Subcutaneous adipose tissue (tissue), 4 donors: ENCODE data around the gene EMD. TPM values are rescaled to one million over a fixed set of nuclear protein-coding genes. Genes with fewer than 3 reads are reported as not detected.

Source experiments
- total RNA-seq, 4 donors: library from RNA; depleted of rRNA; stranded (reverse); fragments of >200 nt; gene quantifications; one replicate each; pipeline ENCODE4 v1.1.0, GENCODE V29; 2016
- TF ChIP-seq, protein P1 (sequence below): fragments of 450-650 bp; IDR thresholded peaks from one replicate; pipeline ENCODE4 v1.5.1; 2016; ENCODE audit warnings: low read depth, mild to moderate bottlenecking, control low read depth, antibody characterized with exemption, moderate library complexity

The EMD gene
- total RNA-seq, 4 donors from 2014 or later: 27.6 to 37.9 (median 30.2) TPM

DNA sequence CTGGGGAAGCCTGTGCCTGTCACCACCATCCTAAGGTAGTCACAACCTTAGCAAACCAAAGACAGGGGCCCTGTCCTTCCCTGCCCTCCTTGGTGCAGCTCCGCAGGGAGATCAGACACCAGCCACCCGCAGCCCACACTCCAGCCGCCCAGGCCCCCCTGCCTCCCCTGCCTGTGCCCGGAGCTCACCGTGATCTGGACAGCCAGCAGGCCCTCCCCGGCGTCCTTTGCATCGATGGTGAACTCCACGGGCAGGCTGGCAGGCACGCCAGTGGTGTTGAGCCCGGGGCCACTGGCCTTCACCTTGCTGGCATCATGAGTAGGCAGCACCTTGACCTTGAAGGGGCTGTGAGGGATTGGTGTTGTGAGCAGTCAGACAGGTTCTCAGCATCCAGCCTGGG is 21.1 kb upstream of the EMD start:
- TF ChIP-seq, protein P1, sequence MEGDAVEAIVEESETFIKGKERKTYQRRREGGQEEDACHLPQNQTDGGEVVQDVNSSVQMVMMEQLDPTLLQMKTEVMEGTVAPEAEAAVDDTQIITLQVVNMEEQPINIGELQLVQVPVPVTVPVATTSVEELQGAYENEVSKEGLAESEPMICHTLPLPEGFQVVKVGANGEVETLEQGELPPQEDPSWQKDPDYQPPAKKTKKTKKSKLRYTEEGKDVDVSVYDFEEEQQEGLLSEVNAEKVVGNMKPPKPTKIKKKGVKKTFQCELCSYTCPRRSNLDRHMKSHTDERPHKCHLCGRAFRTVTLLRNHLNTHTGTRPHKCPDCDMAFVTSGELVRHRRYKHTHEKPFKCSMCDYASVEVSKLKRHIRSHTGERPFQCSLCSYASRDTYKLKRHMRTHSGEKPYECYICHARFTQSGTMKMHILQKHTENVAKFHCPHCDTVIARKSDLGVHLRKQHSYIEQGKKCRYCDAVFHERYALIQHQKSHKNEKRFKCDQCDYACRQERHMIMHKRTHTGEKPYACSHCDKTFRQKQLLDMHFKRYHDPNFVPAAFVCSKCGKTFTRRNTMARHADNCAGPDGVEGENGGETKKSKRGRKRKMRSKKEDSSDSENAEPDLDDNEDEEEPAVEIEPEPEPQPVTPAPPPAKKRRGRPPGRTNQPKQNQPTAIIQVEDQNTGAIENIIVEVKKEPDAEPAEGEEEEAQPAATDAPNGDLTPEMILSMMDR: no peak

- TF ChIP-seq, protein P1: no peak
Observed at GRCh38 chrX:154358829-154359228, 20.3 kb upstream of the EMD start.

GRCh38 chrX:154359362-154360154 is 19.5 kb upstream of the EMD start:
- TF ChIP-seq, protein P1: no peak

GRCh38 chrX:154360155-154360713 is 18.9 kb upstream of the EMD start:
- TF ChIP-seq, protein P1: no peak

GRCh38 chrX:154362085-154362742 is 16.9 kb upstream of the EMD start:
- TF ChIP-seq, protein P1: no peak

DNA sequence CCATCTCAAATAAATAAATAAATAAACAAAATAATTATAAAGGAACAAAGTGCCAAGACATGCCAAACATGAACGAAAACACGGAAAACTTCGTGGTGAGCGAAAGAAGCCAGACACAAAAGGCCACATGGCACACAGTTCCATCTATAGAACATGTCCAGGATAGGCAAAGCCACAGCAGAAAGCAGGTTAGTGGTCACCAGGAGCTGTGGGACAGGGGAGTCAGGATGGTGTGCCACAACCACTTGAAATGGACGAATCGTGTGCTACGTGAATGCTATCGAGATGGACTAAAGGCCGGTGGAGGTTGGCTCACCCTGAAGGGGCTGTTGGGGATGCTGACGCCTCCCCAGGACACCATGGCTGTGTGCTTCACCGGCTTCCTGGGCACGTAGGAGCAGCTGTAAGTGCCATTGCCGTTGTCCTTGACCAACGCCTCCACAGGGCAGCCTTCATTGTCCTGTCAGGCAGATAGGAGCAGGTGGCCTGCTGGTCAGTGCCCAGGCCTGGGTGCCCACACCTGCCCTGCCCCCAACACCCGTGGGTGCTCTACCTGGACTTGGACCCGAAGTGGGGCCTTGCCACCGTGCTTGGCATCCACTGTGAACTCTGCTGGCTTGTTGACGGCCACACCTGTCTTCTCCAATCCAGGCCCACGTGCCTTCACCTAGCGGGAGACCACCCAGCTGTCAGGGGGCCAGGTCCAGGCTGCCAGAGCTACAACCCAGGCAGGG is 15.2 kb upstream of the EMD start:
- TF ChIP-seq, protein P1: no peak
